Lower leg skin (tissue), 4 donors: ENCODE results near the gene TNN. TPM values are rescaled to one million over a fixed set of nuclear protein-coding genes. Genes with fewer than 3 reads are reported as not detected.

ENCODE experiments used
- DNase-seq, 2 donors: peaks; one replicate each; pipeline ENCODE4 v3.0.0-alpha.2; 2019; ENCODE audit warnings: low spot score in 2 of 2
- H3K4me3 ChIP-seq: fragments of 200-600 bp; sonication (generic); 2 replicates; pipeline ENCODE4 v1.5.1; 2017; ENCODE audit warnings: mild to moderate bottlenecking, low read depth; ENCODE audit not compliant: poor library complexity, severe bottlenecking
- CTCF ChIP-seq, 3 donors: fragments of 450-650 bp; IDR thresholded peaks; one replicate each; pipeline ENCODE4 v1.5.1; 2016; ENCODE audit warnings: antibody characterized with exemption in 3 of 3, mild to moderate bottlenecking in 3 of 3, moderate library complexity in 2 of 3
- POLR2A ChIP-seq, 2 donors: fragments of 450-650 bp; IDR thresholded peaks; one replicate each; pipeline ENCODE4 v1.6.1; 2016 to 2017; ENCODE audit warnings: antibody characterized with exemption in 2 of 2, mild to moderate bottlenecking in 1 of 2, moderate library complexity in 1 of 2
- WGBS, 2 donors: methylation state at CpG; one replicate each; pipeline ENCODE4 v1.1.5; 2018; 5-methylcytosine and 5-hydroxymethylcytosine counted together
- intact Hi-C: fragments of 100-400 bp; cut with DNase I; formaldehyde crosslinking; loops from one replicate; pipeline ENCODE4 v1.15.0; 2023; ENCODE audit warnings: low total_unique reads
- total RNA-seq, 4 donors: library from RNA; depleted of rRNA; stranded (reverse); fragments of >200 nt; gene quantifications; one replicate each; pipeline ENCODE4 v1.1.0, GENCODE V29; 2016

TNN gene
- total RNA-seq, 4 donors from 2014 or later: 0.30 to 2.5 (median 0.84) TPM

GRCh38 chr1:175114996-175115395 is 47.4 kb downstream of the TNN start:
- no peak for DNase-seq
- 67 to 68% methylated on average over 2 of the region's 2 CpGs for WGBS, 2 donors
- no peak overlapping the region for H3K4me3 ChIP-seq
- intact Hi-C loops: no loop called here
- no peak for TF ChIP-seq POLR2A (IDR thresholded peaks at IDR 0.05)
- TF ChIP-seq CTCF (IDR thresholded peaks at IDR 0.05): no peak

DNA sequence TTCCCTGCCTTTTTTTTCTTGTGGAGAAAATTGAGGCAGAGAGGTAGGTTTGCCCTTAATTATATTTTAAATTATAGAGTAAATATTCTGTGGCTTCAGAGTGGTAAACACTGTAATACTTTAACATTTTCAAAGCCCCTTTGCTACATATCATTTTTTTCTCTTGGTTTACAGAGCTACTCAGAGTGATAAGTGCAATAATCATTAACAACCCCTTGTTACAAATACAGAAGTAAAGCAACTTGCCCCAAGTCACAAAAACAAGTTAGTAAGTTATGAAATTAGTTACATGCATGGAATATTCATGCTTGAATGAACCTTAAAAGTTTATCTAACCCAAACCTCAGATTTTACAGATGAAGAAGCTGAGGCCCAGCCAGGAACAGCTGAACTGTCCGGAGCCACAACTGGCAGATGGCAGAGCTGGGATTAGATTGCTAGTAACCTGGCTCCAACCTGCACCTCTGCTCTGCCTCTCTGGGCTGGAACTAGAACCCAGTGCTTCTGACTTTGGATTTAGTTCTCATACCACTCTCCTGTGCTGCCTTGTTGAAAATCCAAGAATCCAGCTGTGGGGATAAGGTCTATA is 48.7 kb downstream of the TNN start:
- 82 to 95% methylated on average over 1 of the region's 1 CpG for WGBS, 2 donors
- intact Hi-C loops: no loop called here
- H3K4me3 ChIP-seq: no peak overlapping the region
- no peak for TF ChIP-seq CTCF (IDR thresholded peaks at IDR 0.05)
- TF ChIP-seq POLR2A (IDR thresholded peaks at IDR 0.05): no peak
- no peak for DNase-seq

DNA sequence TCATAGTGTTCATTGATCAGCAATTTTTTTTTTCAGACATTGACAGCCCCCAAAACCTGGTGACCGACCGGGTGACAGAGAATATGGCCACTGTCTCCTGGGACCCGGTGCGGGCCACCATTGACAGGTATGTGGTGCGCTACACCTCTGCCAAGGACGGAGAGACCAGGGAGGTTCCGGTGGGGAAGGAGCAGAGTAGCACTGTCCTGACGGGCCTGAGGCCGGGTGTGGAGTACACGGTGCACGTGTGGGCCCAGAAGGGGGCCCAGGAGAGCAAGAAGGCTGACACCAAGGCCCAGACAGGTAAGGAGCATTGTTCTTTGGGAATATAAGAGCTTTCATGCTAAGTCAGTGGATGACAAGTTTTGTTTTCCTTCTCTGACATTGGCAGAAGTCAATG is 49.3 kb downstream of the TNN start:
- DNase-seq: no peak
- no peak overlapping the region for H3K4me3 ChIP-seq
- intact Hi-C loops: no loop called here
- TF ChIP-seq POLR2A (IDR thresholded peaks at IDR 0.05) (no peak), CTCF (IDR thresholded peaks at IDR 0.05) (no peak)
- WGBS, 2 donors: 77 to 81% methylated on average over 11 of the region's 11 CpGs

DNA sequence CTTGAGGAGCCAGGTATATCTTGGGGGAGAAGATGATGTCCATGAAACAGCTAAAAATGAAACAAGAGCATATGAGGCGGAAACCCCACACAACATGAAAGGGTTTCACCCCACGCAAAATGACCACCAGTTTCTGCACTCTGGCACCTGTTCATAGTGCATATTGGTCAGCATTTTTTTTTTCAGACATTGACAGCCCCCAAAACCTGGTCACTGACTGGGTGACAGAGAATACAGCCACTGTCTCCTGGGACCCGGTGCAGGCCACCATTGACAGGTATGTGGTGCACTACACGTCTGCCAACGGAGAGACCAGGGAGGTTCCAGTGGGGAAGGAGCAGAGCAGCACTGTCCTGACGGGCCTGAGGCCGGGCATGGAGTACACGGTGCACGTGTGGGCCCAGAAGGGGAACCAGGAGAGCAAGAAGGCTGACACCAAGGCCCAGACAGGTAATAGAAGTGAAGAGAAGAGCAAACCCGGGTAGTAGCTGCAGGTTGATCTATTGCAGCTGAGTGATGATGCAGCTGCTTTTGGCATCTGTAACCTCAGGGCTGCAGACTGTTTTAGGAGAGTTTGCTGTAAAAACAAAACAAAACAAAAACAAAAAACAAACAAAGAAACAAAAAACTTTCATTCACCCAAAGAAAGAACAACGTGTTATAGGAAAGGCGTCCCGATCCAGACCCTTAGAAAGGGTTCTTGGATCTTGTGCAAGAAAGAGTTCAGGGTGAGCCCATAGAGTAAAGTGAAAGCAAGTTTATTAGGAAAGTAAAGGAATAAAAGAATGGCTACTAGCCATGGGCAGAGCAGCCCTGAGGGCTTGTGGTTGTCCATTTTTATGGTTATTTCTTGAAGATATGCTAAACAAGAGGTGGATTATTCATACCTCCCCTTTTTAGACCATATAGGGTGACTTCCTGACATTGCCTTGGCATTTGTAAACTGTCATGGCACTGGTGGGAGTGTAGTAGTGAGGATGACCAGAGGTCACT is 51.0 kb downstream of the TNN start:
- DNase-seq: no peak
- no peak overlapping the region for H3K4me3 ChIP-seq
- no peak for TF ChIP-seq CTCF (IDR thresholded peaks at IDR 0.05)
- no peak for TF ChIP-seq POLR2A (IDR thresholded peaks at IDR 0.05)
- 90% methylated on average over 13 of the region's 13 CpGs for WGBS, 2 donors
- intact Hi-C loops: no loop called here

- intact Hi-C loops: no loop called here
- no peak for DNase-seq
- no peak for TF ChIP-seq CTCF (IDR thresholded peaks at IDR 0.05)
- H3K4me3 ChIP-seq: no peak overlapping the region
- WGBS, 2 donors: 90 to 100% methylated on average over 1 of the region's 1 CpG
Measured at GRCh38 chr1:175120511-175120910, 52.9 kb downstream of the TNN start.
